ENCODE measurements around the gene ATP9B.
A peak's percentile ranks its signal among the peaks of the same experiment; 100 is the strongest.

Gene ATP9B

GRCh38 chr18:79387214-79387613 is 318.0 kb downstream of the ATP9B start:
- no peak for TF ChIP-seq ZFX (IDR thresholded peaks at IDR 0.05)
- no peak overlapping the region for H3K27ac ChIP-seq

GRCh38 chr18:79387615-79388014 is 318.4 kb downstream of the ATP9B start:
- no peak for TF ChIP-seq ZFX (IDR thresholded peaks at IDR 0.05)
- TF ChIP-seq CTCF (conservative IDR thresholded peaks at IDR 0.05) = no peak
- H3K27ac ChIP-seq = no peak overlapping the region

- TF ChIP-seq ZFX (IDR thresholded peaks at IDR 0.05) (no peak), CTCF (conservative IDR thresholded peaks at IDR 0.05) (no peak)
- H3K27ac ChIP-seq = no peak overlapping the region
Measured at GRCh38 chr18:79388043-79388442, 318.8 kb downstream of the ATP9B start.

- no peak for TF ChIP-seq ZFX (IDR thresholded peaks at IDR 0.05)
Measured at GRCh38 chr18:79389689-79390088, 320.5 kb downstream of the ATP9B start.

GRCh38 chr18:79392226-79392625 is 323.0 kb downstream of the ATP9B start:
- TF ChIP-seq CTCF (conservative IDR thresholded peaks at IDR 0.05) = no peak
- no peak for TF ChIP-seq ZFX (IDR thresholded peaks at IDR 0.05)
- H3K27ac ChIP-seq = no peak overlapping the region

More at GRCh38 chr18:79389689-79390088, 320.5 kb downstream of the ATP9B start:
- H3K27ac ChIP-seq = no peak overlapping the region

- H3K27ac ChIP-seq = peak overlapping the region; percentile 6; the same call in 1 of the 2 replicates
- no peak for TF ChIP-seq ZFX (IDR thresholded peaks at IDR 0.05)
- no peak for TF ChIP-seq CTCF (conservative IDR thresholded peaks at IDR 0.05)
Measured at GRCh38 chr18:79393181-79393634, 324.0 kb downstream of the ATP9B start.

GRCh38 chr18:79393635-79394533 is 324.7 kb downstream of the ATP9B start:
- TF ChIP-seq ZFX (IDR thresholded peaks at IDR 0.05) (no peak), CTCF (conservative IDR thresholded peaks at IDR 0.05) (no peak)
- peak overlapping the region; percentile 21; the same call in 1 of the 2 replicates for H3K27ac ChIP-seq

- H3K27ac ChIP-seq = peak overlapping the region; percentile 2; the same call in 1 of the 2 replicates
Measured at GRCh38 chr18:79394534-79395307, 325.5 kb downstream of the ATP9B start.

More at GRCh38 chr18:79394534-79395307, 325.5 kb downstream of the ATP9B start:
- TF ChIP-seq ZFX (IDR thresholded peaks at IDR 0.05) = no peak
- no peak for TF ChIP-seq CTCF (conservative IDR thresholded peaks at IDR 0.05)
